ENCODE results near the gene EIF4G3. TPM values are rescaled to one million over a fixed set of nuclear protein-coding genes. Genes with fewer than 3 reads are reported as not detected.
A peak's percentile ranks its signal among the peaks of the same experiment; 100 is the strongest.

EIF4G3 gene
- total and polyA plus RNA-seq, 9 of the 15 experiments (the other 6 are each of a cell fraction or from before 2014, with no cell fraction given), result 6.7 to 40.5 (median 32.1) TPM

DNA sequence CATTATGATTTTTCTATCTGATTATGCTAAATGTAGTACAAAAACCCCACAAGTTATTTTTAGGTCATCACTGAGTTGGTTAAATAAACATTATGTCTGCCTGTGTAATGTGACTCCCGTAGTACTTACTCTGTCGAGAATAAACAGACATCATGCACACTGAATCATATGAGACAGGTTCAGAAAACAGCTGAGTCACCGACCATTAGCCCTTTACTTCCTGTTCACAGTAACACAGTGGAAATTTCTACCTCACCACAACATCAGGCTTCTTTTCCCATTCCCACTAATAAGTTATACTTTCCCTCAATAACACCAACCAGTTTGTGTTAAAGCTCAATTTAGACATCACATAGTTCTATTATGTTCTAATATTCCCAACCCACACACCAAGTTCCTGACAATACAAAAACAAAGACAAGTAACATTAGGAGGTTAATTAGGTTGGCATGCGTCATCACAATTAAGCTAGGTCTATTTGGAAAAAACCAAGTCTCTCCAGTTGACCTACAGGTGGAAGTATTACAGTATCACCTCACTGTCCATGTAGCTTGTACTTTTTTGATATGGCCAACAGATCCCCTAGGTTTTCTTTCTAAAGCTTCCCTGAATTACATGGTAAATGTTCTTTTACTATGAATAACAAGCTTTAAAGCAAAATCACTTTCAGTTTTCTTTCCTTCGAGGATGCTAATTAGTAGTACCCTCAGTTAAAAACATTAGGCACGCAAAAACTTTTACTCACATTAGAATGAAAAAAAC, 154.2 kb downstream of the EIF4G3 start (continued):
- TF ChIP-seq SIN3A (IDR thresholded peaks at IDR 0.05; ENCODE audit: borderline replicate concordance in 2 of 2, control insufficient read depth in 1 of 2, low read depth in 2 of 2, low read length in 2 of 2), result no peak
- no peak for TF ChIP-seq ZNF785 (CRISPR knock-in tag; IDR thresholded peaks at IDR 0.05)
- TF ChIP-seq ETS2 (tag; IDR thresholded peaks at IDR 0.05; ENCODE audit: borderline replicate concordance, poor library complexity, severe bottlenecking), result no peak
- TF ChIP-seq ZNF561 (CRISPR knock-in tag; conservative IDR thresholded peaks at IDR 0.05), result no peak
- TF ChIP-seq ZNF165 (CRISPR knock-in tag; IDR thresholded peaks at IDR 0.05; ENCODE audit: borderline replicate concordance), result no peak
- TF ChIP-seq HDAC3 (IDR thresholded peaks at IDR 0.05; ENCODE audit: borderline replicate concordance, partially characterized antibody), result peak; percentile 77
- no peak for TF ChIP-seq SRSF7 (optimal IDR thresholded peaks at IDR 0.05; ENCODE audit: low read depth, low read length)
- peak in 1 of 2 experiments; percentile 68; a peak in 2 of 3 replicates for TF ChIP-seq CBX3 (IDR thresholded peaks at IDR 0.05; ENCODE audit: borderline replicate concordance in 1 of 2, low read length in 2 of 2)
- TF ChIP-seq TCF15 (CRISPR knock-in tag; IDR thresholded peaks at IDR 0.05), result no peak
- peak; percentile 46 to 56; a peak in 2 of 4 replicates for TF ChIP-seq MAZ (CRISPR knock-in tag; conservative IDR thresholded peaks at IDR 0.05 in 1 of 2, IDR thresholded peaks at IDR 0.05 in 1 of 2)
- TF ChIP-seq, protein P1, sequence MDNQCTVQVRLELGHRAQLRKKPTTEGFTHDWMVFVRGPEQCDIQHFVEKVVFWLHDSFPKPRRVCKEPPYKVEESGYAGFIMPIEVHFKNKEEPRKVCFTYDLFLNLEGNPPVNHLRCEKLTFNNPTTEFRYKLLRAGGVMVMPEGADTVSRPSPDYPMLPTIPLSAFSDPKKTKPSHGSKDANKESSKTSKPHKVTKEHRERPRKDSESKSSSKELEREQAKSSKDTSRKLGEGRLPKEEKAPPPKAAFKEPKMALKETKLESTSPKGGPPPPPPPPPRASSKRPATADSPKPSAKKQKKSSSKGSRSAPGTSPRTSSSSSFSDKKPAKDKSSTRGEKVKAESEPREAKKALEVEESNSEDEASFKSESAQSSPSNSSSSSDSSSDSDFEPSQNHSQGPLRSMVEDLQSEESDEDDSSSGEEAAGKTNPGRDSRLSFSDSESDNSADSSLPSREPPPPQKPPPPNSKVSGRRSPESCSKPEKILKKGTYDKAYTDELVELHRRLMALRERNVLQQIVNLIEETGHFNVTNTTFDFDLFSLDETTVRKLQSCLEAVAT (IDR thresholded peaks at IDR 0.05), result peak; percentile 80 to 92
- no peak for TF ChIP-seq HOMEZ (CRISPR knock-in tag; IDR thresholded peaks at IDR 0.05)
- TF ChIP-seq, protein P2, sequence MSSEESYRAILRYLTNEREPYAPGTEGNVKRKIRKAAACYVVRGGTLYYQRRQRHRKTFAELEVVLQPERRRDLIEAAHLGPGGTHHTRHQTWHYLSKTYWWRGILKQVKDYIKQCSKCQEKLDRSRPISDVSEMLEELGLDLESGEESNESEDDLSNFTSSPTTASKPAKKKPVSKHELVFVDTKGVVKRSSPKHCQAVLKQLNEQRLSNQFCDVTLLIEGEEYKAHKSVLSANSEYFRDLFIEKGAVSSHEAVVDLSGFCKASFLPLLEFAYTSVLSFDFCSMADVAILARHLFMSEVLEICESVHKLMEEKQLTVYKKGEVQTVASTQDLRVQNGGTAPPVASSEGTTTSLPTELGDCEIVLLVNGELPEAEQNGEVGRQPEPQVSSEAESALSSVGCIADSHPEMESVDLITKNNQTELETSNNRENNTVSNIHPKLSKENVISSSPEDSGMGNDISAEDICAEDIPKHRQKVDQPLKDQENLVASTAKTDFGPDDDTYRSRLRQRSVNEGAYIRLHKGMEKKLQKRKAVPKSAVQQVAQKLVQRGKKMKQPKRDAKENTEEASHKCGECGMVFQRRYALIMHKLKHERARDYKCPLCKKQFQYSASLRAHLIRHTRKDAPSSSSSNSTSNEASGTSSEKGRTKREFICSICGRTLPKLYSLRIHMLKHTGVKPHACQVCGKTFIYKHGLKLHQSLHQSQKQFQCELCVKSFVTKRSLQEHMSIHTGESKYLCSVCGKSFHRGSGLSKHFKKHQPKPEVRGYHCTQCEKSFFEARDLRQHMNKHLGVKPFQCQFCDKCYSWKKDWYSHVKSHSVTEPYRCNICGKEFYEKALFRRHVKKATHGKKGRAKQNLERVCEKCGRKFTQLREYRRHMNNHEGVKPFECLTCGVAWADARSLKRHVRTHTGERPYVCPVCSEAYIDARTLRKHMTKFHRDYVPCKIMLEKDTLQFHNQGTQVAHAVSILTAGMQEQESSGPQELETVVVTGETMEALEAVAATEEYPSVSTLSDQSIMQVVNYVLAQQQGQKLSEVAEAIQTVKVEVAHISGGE (CRISPR knock-in tag; IDR thresholded peaks at IDR 0.05), result peak in 1 of 3 experiments; percentile 73; a peak in 2 of 6 replicates
- TF ChIP-seq, protein P3, sequence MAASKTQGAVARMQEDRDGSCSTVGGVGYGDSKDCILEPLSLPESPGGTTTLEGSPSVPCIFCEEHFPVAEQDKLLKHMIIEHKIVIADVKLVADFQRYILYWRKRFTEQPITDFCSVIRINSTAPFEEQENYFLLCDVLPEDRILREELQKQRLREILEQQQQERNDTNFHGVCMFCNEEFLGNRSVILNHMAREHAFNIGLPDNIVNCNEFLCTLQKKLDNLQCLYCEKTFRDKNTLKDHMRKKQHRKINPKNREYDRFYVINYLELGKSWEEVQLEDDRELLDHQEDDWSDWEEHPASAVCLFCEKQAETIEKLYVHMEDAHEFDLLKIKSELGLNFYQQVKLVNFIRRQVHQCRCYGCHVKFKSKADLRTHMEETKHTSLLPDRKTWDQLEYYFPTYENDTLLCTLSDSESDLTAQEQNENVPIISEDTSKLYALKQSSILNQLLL (CRISPR knock-in tag; IDR thresholded peaks at IDR 0.05; ENCODE audit: borderline replicate concordance), result no peak
- TF ChIP-seq C11orf30 (IDR thresholded peaks at IDR 0.05; ENCODE audit: low read depth), result peak; percentile 99
- TF ChIP-seq GATAD2B (IDR thresholded peaks at IDR 0.05; ENCODE audit: borderline replicate concordance), result peak; percentile 29; the same call in 1 of the 2 replicates

All from K562 (cell line).